Left hindlimb (tissue), 1 donor: ENCODE results near the gene ANKRD12.
"Not testable (repeated sequence)": the region's sequence is repeated elsewhere in the genome, so short reads cannot be mapped to it uniquely, and the experiment has no call there.

ENCODE experiments used
- DNase-seq: peaks from one replicate; pipeline ENCODE4 v3.0.0-alpha.2; 2018

ANKRD12 gene

DNA sequence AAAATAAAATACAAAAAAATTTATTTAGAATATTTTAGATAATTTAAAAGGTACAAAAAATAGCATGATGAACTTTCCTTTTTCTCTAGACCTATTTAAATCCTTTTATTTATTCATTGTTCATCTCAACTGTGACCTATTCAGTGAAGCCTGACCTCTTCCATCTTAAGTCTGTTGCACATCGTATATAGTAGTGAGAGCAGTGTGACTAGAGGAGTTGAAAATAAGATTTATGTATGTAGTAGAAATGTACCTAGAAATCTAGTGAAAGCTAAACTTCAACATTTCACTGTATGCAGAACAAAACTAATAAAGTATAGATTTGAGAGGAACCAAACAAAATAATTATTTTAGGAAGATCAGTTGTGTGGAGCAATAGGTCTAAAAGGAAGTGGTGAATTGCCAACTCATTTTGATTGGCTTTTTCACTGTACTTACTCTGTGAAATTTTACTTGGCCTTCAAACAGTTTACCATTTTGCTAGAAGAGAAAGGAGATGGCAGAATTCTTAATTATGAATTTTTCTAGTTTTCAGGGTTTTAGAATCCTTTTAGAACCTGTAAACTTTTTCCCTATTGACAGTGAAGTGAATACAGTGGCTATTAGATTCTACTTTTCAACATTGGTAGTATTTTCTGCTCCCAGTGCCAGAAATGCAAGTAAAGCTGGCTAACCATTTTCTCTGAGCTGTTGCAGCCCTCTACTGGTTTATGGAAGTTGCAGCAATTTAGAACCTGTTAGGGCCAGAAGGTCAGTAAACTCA, 11.0 kb downstream of the ANKRD12 start:
- no peak for DNase-seq

- DNase-seq: no peak
Measured at GRCh38 chr18:9148203-9148552, 11.6 kb downstream of the ANKRD12 start.

DNA sequence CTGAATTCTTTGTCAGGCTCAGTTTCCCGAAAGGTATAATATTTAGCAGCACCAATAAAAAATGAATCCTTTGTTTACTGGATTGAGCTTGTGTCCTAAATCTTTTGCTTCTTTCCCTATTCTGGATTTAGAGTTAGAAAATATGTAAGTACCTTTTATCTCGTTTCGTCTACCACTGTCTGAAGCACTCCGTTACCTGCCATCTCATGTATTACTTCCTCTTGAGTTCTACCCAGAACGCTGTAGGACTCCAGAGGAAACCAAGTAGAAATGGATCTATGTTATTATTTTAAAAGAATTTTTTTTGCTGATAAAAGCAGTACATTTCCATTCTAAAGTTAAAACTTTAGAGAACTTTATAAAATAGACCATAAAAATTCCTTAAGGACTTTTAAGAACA, 13.5 kb downstream of the ANKRD12 start:
- no peak for DNase-seq

DNA sequence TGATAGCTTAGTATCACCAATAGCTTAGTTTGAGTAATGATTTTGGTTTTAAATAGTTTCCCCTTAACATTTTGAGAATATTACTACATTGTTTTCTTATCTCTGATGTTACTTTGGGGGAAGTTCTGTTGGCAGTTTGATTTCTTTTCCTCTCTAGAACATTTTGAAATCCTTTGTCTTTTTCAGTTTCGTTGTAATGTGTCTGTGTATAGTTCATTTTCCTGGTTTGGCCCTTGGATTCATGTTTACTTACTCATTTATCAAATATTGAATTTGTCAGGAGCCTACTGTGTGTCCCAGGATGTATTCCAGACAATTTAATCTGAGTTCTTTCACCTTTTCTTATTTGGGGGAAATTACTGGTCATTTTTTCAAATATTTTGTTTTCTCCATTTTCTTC, 16.7 kb downstream of the ANKRD12 start:
- DNase-seq: no peak

- no peak for DNase-seq
Measured at GRCh38 chr18:9156604-9157249, 20.1 kb downstream of the ANKRD12 start.

DNA sequence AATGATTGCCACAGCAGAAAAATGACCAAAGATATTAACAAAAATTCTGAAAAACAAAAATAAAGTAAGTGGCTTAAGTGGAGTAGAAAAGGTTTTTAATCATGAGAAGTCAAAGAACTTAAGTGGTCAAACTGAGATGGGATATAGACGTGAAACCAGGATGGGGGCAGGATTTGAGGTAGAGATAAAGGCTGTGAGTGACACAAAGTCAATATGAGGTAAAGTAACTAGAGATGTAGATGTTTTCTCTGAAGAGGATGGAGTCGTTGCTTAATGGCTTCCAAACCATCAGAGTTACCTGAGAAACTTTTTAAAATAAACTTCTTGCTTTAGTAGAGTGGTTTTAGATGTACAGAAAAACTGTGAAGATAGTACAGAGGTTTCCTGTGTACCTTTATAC, 21.2 kb downstream of the ANKRD12 start:
- DNase-seq: no peak

- DNase-seq: no peak
Measured at GRCh38 chr18:9160014-9160413, 23.4 kb downstream of the ANKRD12 start.

DNA sequence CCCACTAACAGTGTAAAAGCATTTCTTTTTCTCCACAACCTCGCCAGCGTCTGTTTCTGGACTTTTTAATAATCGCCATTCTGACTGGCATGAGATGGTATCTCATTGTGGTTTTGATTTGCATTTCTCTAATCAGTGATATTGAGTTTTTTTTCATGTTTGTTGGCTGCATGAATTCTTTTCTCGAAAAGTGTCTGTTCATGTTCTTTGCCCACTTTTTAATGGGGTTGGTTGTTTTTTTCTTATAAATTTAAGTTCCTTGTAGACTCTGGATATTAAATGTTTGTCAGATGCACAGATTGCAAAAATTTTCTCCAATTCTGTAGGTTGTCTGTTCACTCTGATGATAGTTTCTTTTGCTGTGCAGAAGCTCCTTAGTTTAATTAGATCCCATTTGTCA, 26.1 kb downstream of the ANKRD12 start:
- not testable (repeated sequence) for DNase-seq

GRCh38 chr18:9164149-9164548, 27.6 kb downstream of the ANKRD12 start:
- not testable (repeated sequence) for DNase-seq

- DNase-seq: not testable (repeated sequence)
Measured at GRCh38 chr18:9165883-9166282, 29.3 kb downstream of the ANKRD12 start.

DNA sequence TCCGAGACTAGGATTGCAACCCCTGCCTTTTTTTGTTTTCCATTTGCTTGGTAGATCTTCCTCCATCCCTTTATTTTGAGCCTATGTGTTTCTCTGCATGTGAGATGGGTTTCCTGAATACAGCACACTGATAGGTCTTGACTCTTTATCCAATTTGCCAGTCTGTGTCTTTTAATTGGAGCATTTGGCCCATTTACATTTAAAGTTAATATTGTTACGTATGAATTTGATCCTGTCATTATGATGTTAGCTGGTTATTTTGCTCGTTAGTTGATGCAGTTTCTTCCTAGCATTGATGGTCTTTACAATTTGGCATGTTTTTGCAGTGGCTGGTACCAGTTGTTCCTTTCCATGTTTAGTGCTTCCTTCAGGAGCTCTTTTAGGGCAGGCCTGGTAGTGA, 32.9 kb downstream of the ANKRD12 start:
- not testable (repeated sequence) for DNase-seq

- not testable (repeated sequence) for DNase-seq
Measured at GRCh38 chr18:9171919-9172318, 35.3 kb downstream of the ANKRD12 start.

GRCh38 chr18:9172506-9173127, 36.0 kb downstream of the ANKRD12 start:
- DNase-seq: no peak

DNA sequence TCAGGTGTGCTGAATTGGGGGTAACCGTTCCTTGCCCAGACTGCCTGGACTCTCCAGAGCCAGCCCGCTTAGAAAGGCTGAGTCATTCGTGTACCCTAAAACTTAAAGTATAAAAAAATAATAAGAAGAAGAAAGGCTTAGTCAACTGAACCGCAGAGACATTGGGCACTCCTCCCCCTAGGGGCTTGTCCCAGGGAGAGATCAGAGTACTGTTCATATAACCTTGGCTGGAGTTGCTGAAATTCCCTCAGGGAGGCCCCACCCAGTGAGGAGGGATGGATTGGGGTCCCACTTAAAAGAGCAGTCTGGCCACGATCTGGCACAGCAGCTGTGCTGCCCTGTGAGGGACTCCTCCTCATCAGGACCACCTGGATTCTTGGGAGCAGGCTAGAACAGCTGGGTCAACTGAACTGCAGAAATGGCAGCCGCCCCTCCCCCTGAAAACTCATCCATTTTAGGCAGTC, 37.2 kb downstream of the ANKRD12 start:
- no peak for DNase-seq

DNA sequence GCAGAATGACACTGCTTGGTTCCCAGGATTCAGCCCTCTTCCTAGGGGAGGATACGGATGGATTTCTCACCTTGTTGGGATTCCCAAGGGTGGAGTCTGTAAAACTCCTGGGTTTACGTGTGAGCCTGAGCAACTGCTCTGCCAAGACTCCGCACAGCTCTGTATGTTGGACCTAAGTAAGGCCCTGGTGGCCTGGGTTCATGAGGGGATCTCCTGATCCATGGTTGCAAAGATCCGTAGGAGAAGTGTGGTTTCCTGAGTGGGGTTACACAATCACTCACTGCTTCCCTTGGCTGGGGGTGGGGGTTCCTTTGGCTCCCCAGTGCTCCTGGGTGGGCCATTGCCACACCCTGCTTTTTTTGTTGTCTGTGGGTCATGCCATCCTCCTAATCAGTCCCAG, 37.7 kb downstream of the ANKRD12 start:
- no peak for DNase-seq

DNA sequence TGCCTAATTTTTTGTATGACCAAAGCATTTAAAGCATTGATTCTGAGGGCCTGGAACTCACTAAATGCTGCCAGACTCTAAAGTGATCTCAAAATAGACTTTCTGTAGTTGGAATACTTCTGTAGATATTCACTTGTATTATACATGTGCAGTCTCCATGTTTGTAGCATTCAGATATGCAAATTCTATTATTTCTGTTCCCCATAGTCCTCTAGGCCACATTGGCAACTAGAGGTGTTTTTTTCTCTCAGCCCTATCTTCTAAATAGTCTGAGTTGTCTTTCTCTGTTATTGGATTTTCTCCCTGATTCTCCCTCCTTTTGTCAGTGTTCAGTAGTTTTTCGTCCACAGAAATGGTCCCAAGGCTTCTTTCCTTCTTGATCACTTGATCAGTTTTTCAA, 38.5 kb downstream of the ANKRD12 start:
- DNase-seq: no peak

- DNase-seq: no peak
Measured at GRCh38 chr18:9177031-9177430, 40.5 kb downstream of the ANKRD12 start.

DNA sequence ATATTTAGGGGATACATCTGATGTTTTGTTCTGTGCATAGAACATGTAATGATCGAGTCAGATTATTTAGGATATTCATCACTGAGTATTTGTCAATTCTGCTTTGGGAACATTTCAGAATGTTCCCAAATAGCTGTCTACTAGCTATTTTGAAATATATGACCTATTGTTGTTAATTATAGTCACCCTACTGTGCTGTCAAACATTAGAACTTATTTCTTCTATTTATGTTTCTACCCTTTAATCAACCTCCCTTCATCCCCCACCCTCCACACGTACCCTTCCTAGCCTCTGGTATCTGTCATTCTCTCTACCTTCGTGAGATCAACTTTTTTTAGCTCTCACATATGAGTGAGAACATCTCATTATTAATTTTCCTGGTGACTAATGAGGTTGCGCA, 40.9 kb downstream of the ANKRD12 start:
- DNase-seq: no peak

GRCh38 chr18:9178557-9178956, 42.0 kb downstream of the ANKRD12 start:
- no peak for DNase-seq

DNA sequence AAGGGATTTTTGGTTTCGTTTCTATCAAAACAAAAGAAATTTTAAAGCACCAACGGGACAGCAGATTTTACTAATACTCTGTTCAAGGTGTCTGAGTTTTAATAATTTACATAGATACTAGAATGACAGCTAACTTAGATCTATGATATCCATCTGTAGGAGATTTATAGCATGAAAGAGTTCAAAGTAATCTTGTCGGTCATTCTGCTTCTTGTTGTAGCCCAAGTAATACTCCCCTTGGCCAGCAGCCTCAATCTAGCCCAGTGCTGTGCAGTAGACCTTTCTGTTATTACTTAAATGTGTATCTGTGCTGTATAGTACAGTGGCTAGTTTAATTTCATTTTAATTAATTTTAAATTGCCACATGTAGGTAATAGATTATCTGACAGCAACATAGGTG, 44.7 kb downstream of the ANKRD12 start:
- DNase-seq: no peak

DNA sequence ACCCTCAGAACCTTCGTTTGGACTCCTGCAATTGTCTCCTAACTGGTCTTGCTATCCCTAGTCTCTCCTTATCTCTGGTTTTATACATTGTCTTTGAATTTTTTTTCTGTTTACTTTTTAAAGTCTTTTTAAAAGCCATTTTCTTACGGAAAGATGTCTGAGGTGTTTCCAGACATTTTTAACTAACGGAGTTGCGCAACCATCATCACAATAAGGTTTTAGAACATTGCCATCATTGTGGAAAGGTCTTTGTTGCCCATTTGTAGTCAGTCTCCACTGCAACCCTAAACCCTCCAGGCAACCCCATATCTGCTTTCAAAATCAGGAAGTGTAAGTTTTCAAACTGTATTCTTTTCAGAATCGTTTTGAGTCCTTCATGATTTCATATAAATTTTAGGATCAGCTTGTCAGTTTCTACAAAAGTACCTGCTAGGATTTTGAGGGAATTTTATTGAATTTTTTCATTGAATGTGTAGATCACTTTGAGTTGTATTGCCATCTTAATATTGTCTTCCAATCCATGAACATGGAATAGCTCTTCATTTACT, 46.3 kb downstream of the ANKRD12 start:
- no peak for DNase-seq

GRCh38 chr18:9184998-9185613, 48.5 kb downstream of the ANKRD12 start:
- DNase-seq: no peak
